HG03521 (cell line): ENCODE results near the gene FFAR3.
"Not testable (repeated sequence)": the region's sequence is repeated elsewhere in the genome, so short reads cannot be mapped to it uniquely, and the experiment has no call there.

Source experiments
- ATAC-seq: cut with Tn5 transposase; IDR thresholded peaks from one replicate; pipeline ENCODE4 v1.9.1; 2021; ENCODE audit warnings: mild to moderate bottlenecking, moderate library complexity; ENCODE audit not compliant: unreplicated experiment

FFAR3 gene

DNA sequence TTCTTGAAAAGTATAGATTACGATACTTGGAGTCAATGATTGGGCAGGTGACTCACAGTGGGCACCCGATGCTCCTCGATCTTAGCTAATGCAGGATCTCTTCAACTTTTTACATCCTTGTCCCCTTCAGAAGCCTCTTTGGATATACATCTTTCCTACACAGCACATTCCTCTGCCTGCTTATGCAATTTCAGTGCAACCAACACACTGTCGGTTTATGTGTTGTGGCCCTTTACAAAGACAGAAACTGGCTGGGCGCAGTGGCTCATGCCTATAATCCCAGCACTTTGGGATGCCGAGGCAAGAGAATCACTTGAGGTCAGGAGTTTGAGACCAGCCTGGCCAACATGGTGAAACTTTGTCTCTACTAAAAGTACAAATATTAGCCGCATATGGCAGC lies 15.2 kb downstream of the FFAR3 start:
- ATAC-seq = no peak

- not testable (repeated sequence) for ATAC-seq
Measured at GRCh38 chr19:35374031-35374430, 15.8 kb downstream of the FFAR3 start.

DNA sequence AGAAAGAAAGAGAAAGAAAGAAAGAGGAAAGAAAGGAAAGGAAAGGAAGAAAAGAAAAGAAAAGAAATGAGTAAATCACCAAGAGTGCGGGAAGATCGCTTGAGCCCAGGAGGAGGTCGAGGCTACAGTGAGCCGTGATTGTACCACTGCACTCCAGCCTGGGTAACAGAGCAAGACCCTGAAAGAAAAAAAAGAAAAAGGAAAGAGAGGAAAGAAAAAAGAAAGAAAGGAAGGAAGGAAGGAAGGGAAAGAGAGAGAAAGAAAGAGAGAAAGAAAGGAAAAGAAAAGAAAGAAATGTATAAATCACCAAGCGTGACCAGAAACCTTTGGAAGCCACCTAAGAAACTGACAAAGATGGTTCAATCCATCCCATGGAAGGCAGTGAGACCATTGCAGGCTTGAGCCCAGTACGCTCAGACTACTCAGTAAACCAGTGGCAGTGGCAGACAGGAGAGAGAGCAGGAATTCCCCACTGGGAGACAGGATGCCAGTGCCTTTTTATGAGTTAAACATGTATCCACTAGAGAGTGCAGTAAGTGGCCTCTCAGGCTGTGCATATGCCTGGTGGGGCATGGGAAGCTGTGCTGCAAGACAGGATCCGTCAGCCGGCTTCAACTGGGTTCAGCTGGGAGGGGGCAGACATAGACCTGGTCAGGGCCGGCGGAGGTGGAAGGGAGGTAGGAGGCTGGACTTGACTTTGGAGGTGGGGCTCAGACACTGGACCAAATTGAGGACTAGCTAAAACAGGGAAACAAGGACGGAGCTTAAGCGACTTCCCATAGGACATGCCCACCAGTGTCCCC lies 17.4 kb downstream of the FFAR3 start:
- ATAC-seq = no peak

GRCh38 chr19:35377656-35378055 lies 19.4 kb downstream of the FFAR3 start:
- ATAC-seq = no peak

DNA sequence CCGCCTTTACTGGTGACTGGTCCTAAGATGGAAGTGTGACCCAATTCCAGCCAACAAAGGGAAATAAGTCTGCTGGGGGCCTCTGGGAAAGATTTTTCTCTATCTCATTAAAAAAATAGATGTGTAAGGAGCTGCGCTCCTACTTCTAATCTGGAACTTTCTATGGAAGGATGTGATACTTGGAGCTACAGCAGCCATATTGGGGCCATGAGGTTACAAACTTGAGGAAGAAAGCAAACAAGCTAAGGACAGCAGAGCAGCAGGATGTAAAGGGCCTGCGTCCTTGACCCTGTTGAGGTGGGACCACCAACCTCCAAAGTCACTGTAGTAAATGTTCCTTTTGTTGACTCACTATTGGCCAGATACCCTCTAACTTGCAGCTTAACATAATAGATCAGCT lies 20.1 kb downstream of the FFAR3 start:
- no peak for ATAC-seq

- ATAC-seq = not testable (repeated sequence)
Measured at GRCh38 chr19:35379545-35379944, 21.3 kb downstream of the FFAR3 start.

DNA sequence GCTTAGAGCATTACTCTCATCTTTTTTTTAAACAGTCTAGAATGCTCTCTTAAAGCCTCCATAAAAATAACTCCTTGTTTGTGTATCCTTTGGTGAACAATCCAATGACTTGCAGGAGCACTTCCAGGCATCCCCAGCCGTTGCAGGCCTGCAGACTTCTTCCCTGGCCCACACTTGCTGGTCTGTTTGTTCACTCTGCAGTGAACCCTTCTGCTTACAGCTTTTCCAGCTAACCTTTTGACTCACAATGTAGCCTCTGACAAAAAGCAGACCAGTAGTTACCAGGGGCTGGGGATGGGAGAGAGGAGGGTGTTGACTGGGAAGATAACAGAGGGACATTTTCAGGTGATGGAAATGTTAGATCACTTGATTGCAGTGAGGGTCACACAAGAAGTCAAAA lies 21.7 kb downstream of the FFAR3 start:
- no peak for ATAC-seq

DNA sequence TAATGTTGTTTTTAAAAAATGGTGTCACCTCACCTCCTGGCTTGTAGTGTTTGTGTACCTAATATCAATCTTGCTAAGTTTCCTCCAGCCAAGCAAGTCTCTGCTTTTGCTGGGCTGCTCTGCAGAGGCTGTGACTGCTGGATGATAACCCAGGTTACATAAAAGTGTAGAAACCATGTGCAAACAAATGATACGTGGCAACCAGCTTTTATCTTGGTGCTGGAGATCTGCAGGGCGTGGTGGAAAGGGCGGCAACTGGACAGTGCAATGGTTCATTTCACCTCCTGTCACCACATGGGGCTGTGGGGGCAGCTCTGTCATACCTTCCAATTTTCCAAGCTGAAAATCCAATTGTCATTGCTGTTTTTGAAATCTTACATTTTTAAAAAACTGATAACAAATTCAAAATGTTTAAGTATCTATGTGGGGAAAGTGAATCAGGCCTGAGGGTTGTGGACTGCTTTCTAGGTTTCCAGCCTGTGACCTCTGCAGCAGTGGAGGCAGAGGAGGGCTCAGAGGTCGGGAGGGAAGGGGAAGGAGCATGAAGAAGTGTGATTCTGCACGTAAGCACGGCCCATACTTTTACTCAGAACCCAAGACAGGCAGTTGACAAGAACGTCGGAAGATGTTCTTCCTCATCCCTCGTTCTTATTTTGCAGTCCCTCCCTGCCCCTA lies 22.3 kb downstream of the FFAR3 start:
- no peak for ATAC-seq

GRCh38 chr19:35381318-35381717 lies 23.1 kb downstream of the FFAR3 start:
- no peak for ATAC-seq

- ATAC-seq = no peak
Measured at GRCh38 chr19:35381926-35382325, 23.7 kb downstream of the FFAR3 start.

DNA sequence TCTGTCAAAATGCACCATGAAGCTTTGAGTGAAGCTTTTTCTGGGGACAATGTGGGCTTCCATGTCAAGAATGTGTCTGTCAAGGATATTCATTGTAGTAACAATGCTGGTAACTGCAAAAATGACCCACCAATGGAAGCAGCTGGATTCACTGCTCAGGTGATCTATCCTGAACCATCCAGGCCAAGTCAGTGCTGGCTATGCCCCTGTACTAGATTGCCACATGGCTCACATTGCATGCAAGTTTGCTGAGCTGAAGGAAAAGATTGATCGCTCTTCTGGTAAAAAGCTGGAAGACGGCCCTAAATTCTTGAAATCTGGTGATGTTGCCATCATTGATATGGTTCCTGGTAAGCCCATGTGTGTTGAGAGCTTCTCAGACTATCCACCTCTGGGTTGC lies 25.3 kb downstream of the FFAR3 start:
- no peak for ATAC-seq

GRCh38 chr19:35388277-35389054 lies 30.2 kb downstream of the FFAR3 start:
- ATAC-seq = no peak

DNA sequence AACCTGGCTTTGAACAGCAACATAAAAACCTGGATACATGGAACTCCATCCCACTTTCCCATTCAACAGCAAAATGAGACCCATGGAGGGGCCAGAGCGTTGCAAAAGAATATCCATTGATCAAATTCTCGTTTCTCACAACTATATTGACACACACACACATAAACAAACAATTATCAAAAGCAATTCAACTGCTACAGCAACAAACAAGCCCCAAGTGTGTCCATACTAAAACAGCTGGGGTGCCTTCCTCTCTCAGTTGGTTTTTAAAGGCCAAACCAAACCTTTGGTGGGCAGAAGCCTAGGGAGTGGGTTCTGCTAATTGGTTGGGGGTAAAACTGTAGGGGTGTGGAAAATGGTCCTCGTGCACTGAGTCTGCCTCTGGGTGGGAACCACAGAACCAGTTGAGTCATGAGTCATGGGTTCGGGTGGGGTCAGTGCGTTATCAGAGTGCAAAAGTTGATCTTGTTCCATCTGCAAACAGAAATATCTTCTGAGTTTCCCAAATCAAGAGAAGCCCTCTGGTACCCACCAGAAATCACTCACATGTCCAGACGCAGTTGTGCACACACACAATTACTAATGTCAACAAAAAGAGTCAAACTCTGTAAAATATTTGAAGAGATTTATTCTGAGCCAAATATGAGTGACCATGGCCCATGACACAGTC lies 31.1 kb downstream of the FFAR3 start:
- ATAC-seq = no peak

- ATAC-seq = no peak
Measured at GRCh38 chr19:35392742-35393715, 34.8 kb downstream of the FFAR3 start.

DNA sequence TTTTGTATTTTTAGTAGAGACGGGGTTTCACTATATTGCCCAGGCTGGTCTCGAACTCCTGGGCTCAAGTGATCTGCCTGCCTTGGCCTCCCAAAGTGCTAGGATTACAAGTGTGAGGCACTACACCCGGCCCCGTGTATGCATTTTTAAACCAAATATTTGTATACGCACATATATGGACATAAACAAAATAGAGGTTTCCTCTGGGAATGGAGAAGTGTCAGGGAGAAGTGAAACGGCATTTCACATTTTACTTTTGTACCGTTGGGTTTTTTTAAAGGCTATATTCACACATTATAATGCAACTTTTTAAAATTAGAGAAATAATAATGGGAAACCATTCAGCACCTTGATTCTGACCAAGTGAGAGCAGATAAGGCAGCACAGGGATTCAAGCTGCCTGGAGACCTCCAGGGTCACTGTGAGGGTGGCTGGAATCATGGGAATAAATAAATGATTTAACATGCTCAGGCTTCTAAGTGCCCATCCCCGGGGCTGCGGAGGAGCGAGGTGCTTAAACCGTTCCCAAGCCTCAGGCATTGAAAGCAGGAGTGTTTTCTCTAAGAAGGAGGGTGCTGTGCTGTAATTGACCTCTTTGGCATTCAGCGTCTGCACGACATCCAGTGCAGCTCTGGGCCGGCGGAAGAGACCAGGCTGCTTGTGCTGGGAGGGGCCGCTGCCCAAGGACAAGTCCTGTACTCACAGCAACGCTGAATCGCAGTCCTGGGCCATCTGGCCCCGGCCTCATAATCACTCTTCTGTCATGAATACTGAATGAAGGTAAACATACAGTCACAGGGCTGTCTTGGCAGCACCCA lies 37.3 kb downstream of the FFAR3 start:
- no peak for ATAC-seq

DNA sequence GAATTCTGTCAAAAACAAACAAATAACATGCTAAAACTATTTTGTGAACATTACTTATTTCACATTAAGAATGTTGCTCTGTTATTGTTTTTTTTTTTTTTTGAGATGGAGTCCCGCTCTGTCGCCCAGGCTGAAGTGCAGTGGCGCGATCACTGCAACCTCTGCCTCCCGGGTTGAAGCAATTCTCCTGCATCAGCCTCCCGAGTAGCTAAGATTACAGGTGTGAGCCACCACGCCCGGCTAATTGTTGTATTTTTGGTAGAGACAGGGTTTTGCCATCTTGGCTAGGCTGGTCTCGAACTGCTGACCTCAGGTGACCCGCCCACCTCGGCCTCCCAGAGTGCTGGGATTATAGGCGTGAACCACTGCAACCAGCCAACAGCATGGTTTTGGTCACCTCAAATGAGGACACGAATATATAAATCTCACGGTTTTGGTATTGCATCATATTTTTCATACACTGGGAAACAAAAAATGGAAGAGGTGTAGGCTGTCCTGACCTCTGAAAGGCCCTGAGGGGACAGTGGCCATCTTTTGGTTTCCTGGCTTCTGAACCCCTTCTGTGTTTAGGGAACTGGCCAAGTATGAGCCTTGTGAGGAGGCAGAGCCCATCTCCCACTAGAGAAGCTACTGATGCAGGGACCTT lies 38.1 kb downstream of the FFAR3 start:
- ATAC-seq = no peak

DNA sequence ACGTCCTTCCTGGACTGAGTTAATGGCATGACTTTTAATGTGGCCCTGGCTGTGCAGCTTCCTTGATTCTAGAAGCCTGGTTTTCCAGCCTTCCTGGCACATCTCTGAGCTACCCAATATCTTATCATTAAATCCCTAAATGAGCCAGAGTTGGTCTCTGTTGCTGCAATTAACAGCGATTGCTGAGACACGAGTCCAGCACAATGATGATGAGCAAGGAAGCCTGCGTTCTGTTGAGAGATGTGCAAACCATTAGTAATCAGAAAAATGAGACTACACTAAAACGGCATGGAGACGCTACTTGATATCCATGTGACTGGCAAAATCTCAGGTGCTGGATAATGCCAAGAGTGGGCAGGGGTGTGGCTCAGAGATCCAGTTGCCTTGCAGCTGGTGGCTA lies 38.8 kb downstream of the FFAR3 start:
- ATAC-seq = no peak

- no peak for ATAC-seq
Measured at GRCh38 chr19:35398570-35398969, 40.3 kb downstream of the FFAR3 start.

DNA sequence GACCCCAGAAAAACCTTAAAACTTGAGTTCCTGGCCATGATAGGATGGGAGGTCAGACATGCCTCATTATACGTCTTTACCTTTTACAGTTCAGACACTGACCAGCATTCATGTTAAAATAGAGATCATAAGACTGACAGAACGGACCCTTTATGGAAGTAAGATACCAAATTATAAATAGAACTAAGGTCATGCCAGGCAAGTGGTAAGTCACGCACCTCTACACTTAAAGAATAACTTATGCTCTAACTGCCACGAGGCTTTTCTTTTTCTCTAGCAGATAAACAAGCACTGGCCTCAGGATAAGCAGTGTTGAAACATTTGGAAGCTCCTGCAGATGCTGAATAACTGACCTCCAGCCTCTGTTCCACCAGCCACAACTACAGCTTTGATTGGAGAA lies 41.0 kb downstream of the FFAR3 start:
- no peak for ATAC-seq
